ENCODE measurements around the gene CCDC7. TPM values are rescaled to one million over a fixed set of nuclear protein-coding genes. Genes with fewer than 3 reads are reported as not detected.

Gene CCDC7
- total and polyA plus RNA-seq, 2 experiments from 2014 or later, result 0.83 to 1.6 TPM

GRCh38 chr10:32795598-32796183 is 349.8 kb downstream of the CCDC7 start:
- Histone ChIP-seq H3K36me3 (ENCODE audit: insufficient read depth) (no peaks in the 10 kb centered on the region), H3K79me2 (replicated peaks; ENCODE audit: insufficient read depth) (no peaks in the 10 kb centered on the region), H3K4me1 (ENCODE audit: insufficient read depth) (no peaks in the 10 kb centered on the region), H3K9me2 (ENCODE audit: insufficient read depth) (no peaks in the 10 kb centered on the region), H3K27me3 (ENCODE audit: insufficient read depth) (no peaks in the 10 kb centered on the region), H3F3A (replicated peaks; ENCODE audit: low read depth) (no peaks in the 10 kb centered on the region), H3K27ac (ENCODE audit: low read depth) (no peak overlapping the region), H3K4me3 (no peak overlapping the region), H2AFZ (no peak overlapping the region), H3K4me2 (no peak overlapping the region), H4K20me1 (replicated peaks; ENCODE audit: insufficient read depth) (no peaks in the 10 kb centered on the region)
- no peaks in the 10 kb centered on the region; the same call in 2 of the 3 replicates for H3K9me3 Mint-ChIP-seq
- no peak overlapping the region for H3K4me3 Mint-ChIP-seq
- DNase-seq (ENCODE audit: low spot score) (peak; percentile 70), ATAC-seq (peak; percentile 78)
- no peaks in the 10 kb centered on the region for H3K36me3 Mint-ChIP-seq (ENCODE audit: low read depth)
- H3K27ac Mint-ChIP-seq, result no peak overlapping the region
- no peak for TF ChIP-seq EZH2phosphoT487 (IDR thresholded peaks at IDR 0.05; ENCODE audit: unreplicated experiment)
- TF ChIP-seq, protein P1, sequence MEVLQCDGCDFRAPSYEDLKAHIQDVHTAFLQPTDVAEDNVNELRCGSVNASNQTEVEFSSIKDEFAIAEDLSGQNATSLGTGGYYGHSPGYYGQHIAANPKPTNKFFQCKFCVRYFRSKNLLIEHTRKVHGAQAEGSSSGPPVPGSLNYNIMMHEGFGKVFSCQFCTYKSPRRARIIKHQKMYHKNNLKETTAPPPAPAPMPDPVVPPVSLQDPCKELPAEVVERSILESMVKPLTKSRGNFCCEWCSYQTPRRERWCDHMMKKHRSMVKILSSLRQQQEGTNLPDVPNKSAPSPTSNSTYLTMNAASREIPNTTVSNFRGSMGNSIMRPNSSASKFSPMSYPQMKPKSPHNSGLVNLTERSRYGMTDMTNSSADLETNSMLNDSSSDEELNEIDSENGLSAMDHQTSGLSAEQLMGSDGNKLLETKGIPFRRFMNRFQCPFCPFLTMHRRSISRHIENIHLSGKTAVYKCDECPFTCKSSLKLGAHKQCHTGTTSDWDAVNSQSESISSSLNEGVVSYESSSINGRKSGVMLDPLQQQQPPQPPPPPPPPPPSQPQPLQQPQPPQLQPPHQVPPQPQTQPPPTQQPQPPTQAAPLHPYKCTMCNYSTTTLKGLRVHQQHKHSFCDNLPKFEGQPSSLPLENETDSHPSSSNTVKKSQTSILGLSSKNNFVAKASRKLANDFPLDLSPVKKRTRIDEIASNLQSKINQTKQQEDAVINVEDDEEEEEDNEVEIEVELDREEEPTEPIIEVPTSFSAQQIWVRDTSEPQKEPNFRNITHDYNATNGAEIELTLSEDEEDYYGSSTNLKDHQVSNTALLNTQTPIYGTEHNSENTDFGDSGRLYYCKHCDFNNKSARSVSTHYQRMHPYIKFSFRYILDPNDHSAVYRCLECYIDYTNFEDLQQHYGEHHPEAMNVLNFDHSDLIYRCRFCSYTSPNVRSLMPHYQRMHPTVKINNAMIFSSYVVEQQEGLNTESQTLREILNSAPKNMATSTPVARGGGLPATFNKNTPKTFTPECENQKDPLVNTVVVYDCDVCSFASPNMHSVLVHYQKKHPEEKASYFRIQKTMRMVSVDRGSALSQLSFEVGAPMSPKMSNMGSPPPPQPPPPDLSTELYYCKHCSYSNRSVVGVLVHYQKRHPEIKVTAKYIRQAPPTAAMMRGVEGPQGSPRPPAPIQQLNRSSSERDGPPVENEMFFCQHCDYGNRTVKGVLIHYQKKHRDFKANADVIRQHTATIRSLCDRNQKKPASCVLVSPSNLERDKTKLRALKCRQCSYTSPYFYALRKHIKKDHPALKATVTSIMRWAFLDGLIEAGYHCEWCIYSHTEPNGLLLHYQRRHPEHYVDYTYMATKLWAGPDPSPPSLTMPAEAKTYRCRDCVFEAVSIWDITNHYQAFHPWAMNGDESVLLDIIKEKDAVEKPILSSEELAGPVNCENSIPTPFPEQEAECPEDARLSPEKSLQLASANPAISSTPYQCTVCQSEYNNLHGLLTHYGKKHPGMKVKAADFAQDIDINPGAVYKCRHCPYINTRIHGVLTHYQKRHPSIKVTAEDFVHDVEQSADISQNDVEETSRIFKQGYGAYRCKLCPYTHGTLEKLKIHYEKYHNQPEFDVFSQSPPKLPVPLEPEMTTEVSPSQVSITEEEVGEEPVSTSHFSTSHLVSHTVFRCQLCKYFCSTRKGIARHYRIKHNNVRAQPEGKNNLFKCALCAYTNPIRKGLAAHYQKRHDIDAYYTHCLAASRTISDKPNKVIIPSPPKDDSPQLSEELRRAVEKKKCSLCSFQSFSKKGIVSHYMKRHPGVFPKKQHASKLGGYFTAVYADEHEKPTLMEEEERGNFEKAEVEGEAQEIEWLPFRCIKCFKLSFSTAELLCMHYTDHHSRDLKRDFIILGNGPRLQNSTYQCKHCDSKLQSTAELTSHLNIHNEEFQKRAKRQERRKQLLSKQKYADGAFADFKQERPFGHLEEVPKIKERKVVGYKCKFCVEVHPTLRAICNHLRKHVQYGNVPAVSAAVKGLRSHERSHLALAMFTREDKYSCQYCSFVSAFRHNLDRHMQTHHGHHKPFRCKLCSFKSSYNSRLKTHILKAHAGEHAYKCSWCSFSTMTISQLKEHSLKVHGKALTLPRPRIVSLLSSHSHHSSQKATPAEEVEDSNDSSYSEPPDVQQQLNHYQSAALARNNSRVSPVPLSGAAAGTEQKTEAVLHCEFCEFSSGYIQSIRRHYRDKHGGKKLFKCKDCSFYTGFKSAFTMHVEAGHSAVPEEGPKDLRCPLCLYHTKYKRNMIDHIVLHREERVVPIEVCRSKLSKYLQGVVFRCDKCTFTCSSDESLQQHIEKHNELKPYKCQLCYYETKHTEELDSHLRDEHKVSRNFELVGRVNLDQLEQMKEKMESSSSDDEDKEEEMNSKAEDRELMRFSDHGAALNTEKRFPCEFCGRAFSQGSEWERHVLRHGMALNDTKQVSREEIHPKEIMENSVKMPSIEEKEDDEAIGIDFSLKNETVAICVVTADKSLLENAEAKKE (CRISPR knock-in tag; IDR thresholded peaks at IDR 0.05), result no peak
- no peak for TF ChIP-seq ZNF331 (CRISPR knock-in tag; IDR thresholded peaks at IDR 0.05; ENCODE audit: low read depth)
- TF ChIP-seq CTCF (conservative IDR thresholded peaks at IDR 0.05; ENCODE audit: low read depth in 2 of 2), result peak; percentile 77 to 95
- no peak for TF ChIP-seq CREB1 (CRISPR knock-in tag; IDR thresholded peaks at IDR 0.05; ENCODE audit: low read depth)
- no peaks in the 10 kb centered on the region for H3K4me1 Mint-ChIP-seq
- H3K27me3 Mint-ChIP-seq (ENCODE audit: insufficient read depth, low read depth, poor library complexity), result peaks cover 2% of the 10 kb centered on the region

All from GM23338 (cell line).